HG03280 (cell line): ENCODE data around the gene LGALS12.

Experiments
- ATAC-seq: cut with Tn5 transposase; IDR thresholded peaks from one replicate; pipeline ENCODE4 v1.9.1; 2021; ENCODE audit warnings: mild to moderate bottlenecking, moderate library complexity; ENCODE audit not compliant: unreplicated experiment

LGALS12 gene, protein sequence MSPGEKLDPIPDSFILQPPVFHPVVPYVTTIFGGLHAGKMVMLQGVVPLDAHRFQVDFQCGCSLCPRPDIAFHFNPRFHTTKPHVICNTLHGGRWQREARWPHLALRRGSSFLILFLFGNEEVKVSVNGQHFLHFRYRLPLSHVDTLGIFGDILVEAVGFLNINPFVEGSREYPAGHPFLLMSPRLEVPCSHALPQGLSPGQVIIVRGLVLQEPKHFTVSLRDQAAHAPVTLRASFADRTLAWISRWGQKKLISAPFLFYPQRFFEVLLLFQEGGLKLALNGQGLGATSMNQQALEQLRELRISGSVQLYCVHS

DNA sequence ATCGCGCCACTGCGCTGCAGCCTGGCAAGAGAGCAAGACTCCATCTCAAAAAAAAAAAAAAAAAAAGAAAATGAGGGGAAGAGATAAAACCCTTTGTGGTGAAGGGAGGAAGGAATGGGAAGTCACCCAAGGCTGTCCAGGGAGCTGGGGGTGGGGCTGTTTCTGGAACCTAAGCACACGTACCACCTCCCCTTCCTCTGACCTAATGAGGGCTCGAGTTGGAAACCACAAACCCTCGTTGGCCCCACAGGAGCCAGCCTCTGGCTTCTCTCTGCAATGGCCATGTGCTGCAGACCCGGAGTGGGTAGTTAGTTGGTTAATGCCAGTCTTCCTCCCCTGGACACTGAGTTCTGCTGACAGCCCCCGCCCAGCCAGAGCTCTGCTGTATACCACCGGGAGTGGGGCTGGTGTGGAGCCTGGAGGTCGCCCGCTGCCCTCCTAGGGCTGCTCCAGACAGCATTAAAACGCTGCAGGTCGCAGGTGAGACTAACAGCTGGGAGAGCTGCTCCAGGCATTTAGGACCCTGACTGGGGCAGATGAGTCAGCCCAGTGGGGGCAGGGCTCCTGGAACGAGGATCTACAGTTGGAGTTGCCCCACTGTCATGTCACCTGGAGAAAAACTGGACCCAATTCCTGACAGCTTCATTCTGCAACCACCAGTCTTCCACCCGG is at the start of gene LGALS12:
Gene LGALS12, plus strand, starts transcription at position 228 of the 672 bp plus-strand sequence. Its CDS starts 375 bp downstream, at position 603.
- no peak for ATAC-seq

DNA sequence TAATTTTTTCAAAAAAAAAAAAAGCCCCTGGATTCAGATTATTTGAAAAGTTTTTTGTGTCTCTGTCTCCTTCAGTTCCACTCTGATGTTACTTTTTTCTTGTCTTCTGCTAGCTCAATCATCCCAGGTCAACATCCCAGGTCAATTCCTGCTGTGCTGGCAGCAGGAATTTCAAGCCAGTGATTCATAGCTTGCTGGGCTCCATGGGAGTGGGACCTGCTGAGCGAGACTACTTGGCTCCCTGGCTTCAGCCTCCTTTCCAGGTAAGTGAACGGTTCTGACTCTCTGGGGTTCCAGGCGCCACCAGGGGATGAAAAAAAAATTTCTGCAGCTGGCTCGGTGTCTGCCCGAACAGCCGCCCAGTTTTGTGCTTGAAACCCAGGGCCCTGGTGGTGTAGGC is 46.3 kb upstream of the LGALS12 start:
- ATAC-seq, result no peak

DNA sequence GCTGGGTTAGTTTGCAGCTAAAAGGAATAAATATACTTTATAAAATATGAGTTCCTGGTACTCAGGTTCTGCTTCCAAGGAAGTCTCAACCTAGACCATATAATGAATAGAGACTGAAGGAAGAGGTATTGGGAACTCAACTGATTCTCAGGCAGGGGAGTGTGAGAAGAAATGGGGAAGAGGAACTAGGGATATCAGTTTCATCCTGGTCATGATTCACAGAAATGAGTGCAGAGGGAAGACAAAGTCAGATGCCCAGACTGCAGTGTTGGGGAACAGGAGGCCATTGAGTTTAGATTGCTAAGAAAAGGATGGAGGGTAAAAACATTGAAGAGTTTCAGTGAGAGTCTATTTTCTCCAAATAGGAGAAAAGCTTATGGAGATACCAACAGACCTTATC is 43.7 kb upstream of the LGALS12 start:
- no peak for ATAC-seq

DNA sequence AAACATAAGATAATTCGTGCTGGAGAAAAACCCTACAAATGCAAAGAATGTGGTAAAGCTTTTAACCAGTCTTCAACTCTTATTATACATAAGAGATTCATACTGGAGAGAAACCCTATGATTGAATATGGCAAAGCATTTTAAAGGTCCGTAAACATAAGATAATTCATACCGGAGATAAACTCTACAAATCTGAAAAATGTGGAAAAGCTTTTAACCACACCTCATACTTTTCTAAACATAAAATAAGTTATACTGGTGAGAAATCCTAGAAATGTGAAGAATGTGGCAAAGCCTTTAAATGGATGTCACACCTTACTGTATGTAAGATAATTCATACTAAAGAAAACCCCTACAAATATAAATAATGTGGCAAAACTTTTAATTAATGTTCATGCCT is 35.6 kb upstream of the LGALS12 start:
- no peak for ATAC-seq

DNA sequence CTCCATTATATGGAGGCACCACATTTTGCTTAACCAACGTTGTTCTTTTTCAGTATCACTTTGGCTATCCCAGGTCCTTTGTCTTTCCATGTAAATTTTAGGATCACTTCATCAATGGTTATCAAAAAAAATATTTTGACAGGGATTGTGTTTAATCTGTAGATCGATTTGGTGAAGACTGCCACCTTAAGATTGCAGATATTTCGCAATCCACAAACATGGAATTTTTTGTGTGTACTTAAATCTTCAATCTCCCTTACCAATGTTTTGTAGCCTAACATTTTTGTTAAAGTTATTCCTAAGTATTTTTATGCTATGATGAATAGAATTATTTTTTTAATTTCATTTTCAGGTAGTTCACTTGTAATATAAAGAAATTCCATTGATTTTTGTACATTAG is 33.5 kb upstream of the LGALS12 start:
- ATAC-seq, result no peak

DNA sequence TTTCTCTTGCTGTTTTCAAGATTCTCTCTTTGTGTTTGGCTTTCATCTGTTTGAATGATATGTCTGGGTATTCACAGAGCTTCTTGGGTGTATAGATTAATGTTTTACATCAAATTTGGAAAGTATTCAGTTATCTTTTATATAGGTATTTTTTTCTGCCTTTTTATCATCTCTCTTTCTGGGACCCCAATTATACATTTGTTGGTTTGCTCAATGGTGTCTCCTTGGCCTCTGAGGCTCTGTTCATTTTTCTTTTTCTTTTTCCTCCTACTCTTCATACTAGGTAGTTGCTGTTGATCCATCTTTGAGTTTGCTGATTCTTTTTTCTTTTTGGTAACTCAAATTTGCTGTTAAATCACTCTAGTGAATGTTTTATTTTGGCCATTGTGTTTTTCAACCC is 29.3 kb upstream of the LGALS12 start:
- ATAC-seq, result no peak

DNA sequence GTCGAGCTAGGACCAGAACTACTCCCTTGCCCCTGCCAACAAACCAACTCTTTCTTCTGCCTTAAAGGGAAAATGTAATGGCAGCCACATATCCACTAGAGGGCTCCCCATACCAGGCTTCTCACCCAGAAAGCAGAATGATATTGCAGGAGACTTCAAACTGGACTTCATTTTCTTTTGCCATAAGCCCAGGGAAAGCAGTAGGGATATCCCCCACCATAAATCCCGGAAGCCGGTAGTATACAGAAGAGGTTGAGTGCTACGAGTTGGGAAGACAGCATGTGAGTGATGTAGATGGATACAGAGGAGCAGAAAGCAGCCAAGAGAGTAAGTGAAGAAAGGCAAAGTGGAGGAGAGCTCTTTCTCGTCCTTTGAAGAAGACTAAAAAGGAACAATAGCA is 27.0 kb upstream of the LGALS12 start:
- no peak for ATAC-seq

DNA sequence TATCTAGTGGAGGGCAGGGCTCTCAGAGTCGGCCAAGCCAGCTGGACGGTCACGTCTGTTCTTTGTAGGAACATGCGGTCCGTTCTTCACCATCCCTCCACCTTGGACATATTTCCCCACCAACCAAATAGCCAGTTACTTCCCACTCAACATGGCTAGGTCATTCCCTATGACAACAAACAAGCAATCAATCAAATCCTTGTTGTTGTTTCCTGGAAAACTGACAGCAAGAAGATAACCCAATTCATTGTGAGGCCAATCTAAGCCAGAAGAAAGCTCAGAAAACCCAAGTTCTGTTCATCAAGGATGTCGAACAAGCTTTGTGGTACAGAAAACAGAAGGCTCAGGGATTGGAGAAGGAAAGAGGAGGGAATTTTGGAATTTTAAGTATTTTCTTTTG is 25.8 kb upstream of the LGALS12 start:
- no peak for ATAC-seq

DNA sequence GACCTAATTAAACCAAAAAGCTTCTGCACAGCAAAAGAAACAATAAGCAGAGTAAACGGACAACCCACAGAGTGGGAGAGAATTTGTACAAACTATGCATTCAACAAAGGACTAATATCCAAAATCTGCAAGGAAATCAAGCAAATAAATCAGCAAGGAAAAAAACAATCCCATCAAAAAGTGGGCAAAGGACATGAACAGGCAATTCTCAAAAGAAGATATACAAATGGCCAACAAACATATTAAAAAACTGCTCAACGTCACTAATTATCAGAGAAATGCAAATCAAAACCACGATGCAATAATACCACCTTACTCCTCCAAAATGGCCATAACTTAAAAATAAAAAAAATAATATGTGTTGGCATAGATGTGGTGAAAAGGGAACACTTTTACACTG is 20.1 kb upstream of the LGALS12 start:
- no peak for ATAC-seq

DNA sequence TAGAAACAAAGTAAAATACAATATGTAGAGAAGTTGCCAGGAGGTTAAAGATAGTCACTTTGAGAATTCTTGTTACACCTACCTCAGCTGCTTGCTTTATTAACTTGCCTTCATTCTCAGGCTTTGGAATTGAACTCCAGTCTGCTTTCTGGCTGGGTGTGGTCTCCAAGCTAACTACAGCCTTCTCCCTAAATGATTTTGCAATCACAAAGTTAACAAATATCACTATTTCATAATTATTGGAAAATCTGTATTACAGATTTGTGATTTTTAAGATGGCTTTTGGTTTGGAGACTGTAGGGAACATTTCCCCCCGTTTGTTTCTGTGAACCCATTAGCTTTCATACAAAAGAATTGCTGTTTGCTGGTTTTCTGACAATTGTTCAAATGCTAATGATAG is 17.1 kb upstream of the LGALS12 start:
- no peak for ATAC-seq

DNA sequence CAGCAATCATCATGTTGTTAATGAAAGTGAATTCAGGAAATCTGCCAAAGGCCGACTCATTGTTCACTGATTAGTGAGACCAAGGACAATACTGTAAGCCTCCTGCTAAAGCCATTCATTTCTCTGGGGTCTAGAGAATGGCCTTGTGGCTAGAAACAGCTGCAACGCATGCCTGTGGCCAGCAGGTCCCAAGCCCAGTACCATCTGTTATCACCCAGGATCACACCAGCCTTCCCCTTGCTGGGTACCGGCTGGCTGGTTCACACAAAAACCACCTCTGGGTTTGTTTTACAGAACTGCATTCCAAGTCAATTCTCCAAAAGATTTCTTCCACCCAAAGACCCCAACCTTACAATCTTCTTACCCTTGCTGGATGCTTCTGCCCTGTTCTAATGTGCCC is 16.0 kb upstream of the LGALS12 start:
- no peak for ATAC-seq

DNA sequence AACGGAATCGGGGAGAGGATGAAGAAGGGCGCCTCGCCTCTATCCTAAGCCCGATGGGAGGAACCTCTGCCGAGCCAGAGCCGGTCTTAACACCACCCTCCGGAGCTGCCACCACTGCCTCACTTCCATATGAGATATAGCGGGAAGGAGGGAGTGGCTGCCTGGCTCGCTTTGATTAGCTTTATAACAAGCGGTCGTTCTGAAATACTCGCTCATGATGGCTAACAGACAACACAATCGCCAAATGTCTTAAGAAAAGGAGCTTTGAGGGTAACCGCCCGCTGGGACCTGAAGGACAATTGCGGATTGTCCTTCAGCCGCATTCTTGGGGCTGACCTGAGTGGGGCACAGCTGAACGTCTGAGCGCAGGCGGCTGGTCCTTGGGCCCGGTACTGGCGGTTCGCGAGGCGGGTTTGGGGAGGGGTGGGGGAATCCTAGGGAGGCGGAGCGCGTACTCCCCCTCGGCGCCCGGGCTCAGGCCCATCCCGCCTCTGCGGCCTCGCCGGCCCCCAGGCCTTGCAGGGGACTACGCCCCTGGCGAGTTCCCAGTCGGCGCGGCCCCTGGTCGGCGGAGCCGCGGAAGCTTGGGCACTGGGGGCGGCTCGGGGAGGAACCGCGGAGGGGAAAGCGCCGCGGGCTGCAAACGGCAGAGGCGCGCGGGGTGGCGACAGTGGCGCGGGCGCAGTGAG is 15.2 kb upstream of the LGALS12 start, which contains the start of gene PLAAT5:
Gene PLAAT5, minus strand, starts transcription at position 617 of the 689 bp plus-strand sequence. Its CDS starts 133 bp downstream, at position 484.
- no peak for ATAC-seq

DNA sequence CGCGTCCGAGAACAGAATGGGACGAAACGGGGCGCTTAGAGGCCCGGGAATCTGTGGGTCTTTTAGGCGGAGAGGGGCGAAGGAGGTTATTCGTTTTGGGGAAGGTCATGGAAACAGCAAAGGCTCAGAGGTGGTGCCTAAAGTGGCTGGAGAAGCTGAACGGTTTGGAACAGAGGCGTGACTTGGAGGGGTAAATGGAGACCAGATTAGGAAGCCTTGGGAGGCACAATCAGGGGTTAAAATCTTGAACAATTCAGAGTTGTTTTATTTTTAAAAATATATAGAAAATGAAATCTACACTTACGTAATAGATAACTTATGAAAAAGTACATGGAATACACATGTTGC is 14.7 kb upstream of the LGALS12 start:
- ATAC-seq, result no peak

DNA sequence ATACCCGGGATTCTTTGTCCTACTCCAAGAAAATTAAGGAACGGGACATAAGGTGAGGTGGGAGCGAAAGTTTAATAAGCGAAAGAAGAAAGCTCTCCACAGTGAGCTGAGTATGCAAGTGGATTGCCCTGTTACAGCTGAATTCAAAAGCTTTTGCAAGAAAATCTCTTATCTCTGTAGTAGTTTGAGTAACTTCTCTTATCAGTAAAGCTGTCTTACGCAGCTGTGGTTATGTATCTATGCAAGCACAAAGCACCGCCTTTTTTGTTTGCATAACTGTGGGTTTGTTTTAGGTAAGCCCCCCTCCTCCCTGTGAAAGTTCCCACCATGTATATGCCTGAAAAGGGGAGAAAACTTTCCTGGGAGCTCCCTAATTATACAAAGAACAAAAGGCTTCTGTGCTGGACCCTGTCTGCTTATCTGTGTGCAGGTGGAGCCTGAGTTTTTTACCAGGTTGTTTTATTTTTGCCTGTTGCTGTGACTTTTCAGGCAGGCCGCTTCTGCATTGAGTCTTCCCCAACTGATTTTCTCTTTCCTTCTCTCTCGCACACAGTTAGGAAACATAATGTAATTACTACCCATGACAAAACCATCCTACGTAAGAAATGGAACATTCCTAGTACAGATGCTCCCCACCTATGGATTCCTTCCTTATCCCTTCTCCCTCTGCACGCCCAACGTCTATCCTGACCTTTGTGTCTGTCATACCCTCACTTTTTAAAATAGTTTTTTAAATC is 14.1 kb upstream of the LGALS12 start:
- ATAC-seq, result no peak

DNA sequence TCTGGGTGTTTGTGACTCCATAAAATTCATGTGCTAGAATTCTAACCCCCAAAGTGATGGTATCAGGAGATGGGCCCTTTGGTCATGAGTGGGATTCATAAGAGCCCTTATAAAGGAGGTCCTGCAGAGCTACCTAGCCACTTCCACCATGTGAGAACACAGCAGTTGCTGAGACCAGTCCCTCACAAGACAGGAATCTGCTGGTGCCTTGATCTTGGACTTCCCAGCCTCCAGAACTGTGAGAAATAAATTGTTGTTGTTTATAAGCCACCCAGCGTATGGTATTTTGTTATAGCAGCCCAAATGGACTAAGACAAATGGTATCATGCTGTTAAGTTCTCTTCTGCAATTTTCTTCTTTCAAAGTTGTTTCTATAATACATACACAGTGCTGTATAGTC is 13.4 kb upstream of the LGALS12 start:
- no peak for ATAC-seq

DNA sequence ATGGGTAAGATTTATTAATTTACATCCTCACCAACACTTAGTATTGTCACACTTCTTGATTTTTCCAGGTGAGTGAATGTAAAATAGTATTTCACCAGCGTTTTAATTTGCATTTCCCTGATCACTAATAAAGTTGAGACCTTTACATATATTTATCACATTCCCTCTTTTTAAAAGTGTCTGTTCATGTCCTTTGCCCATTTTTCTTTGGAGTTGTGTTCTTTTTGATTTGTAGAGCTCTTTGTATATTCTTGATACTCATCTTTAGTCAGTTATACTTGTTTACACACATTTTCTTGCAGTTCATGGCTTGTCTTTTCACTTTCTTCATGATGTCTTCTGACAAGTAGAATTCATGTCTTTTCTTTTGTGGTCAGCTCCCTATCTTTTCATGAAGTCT is 12.8 kb upstream of the LGALS12 start:
- ATAC-seq, result no peak

DNA sequence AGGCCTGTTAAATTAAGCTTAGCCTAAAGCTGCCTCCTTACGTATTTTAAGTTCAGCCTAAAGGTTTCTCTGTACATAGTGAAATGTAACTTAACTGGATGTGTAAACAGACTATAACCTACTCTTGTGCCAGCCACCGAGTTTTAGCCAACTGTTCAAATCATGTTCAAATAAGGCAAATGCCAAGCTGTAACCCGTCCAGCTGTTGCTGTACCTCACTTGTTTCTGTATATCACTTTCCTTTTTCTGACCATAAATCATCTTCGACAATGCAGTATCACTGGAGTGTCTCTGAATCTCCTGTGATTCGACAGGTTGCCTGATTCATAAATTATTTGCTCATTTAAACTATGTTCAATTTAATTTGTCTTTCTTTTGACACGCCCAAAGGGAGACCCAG is 10.9 kb upstream of the LGALS12 start:
- no peak for ATAC-seq

DNA sequence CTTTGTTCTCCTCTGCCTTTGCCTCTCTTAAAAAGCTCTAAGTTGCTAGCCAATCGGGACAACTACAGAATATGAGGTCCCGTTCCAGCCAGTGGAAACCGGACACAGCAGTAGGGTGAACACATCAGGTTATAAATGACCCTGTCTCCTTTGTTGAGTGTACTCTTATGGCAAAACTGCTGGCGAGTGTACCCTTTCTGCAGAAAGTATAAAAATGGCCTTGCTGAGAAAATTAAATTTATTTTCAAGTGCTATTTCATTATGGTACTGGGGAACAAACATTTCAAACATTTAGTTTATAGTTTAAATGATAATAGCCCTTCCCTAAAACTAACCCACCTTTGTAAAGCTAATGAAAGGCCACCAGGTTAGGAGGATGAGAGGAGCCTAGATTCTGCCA is 6.0 kb upstream of the LGALS12 start:
- ATAC-seq, result no peak

DNA sequence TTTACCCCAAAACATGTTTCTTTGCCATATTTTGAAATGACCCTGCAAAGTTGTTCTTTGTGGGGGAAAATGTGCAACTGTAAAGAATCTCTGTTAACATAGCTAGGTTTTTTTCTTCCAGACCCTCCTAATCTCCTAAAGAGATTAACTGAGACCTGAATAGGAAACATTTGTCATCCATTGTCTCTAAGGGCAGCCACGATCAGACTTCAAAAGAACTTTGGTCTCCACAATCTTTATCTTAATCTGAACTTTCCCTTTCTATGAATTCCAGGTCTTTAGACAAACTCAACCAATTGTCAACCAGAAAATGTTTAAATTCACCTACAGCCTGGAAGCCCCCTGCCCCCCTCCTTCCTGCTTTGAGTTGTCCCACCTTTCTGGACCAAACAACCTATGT is 4.6 kb upstream of the LGALS12 start:
- no peak for ATAC-seq

DNA sequence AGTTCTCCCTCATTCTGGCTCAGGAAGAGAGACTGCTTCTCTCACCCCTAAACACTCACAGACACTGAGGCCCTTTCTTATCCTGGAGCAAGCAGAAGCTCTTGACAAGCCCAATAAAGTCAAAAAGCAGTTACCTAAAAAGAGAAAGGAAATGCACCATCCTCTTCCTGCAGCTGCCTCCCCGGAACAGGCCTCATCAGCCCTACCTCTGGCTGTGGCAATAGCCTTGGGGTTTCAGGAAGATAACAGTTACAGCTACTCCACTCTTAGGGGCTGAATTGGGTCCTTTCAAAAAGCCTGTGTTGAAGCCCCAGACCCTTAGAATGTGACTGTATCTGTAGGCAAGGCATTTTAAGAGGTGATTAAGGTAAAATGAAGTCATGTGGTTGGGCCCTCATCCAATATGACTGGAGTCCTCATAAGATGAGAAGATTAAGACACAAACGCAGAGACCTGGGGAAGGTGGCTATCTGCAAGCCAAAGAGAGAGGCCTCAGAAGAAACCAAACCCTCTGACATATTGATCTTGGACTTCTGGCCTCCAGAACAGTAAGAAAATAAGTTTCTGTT is 3.5 kb upstream of the LGALS12 start:
- no peak for ATAC-seq

DNA sequence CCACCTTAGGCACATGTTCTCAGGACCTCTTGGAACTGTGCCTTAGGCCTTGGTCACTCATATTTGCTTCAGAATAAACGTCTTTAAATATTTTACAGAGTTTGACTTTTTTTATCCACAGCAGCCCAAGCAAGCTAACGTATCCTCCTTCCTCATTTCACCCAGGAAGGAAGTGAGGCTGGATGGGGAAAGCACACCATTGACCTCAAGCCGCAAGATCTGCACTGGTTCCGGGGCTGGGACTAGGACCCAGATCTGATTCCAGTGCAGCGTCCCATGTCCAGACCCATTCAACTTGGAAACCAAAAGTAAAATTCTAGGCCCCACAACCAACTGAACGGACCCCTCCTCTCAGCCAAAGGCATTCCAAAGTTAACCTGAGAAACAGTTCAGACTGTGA is 2.4 kb upstream of the LGALS12 start:
- ATAC-seq, result no peak
